ENCODE measurements around the gene SNTB2.

SNTB2 gene

DNA sequence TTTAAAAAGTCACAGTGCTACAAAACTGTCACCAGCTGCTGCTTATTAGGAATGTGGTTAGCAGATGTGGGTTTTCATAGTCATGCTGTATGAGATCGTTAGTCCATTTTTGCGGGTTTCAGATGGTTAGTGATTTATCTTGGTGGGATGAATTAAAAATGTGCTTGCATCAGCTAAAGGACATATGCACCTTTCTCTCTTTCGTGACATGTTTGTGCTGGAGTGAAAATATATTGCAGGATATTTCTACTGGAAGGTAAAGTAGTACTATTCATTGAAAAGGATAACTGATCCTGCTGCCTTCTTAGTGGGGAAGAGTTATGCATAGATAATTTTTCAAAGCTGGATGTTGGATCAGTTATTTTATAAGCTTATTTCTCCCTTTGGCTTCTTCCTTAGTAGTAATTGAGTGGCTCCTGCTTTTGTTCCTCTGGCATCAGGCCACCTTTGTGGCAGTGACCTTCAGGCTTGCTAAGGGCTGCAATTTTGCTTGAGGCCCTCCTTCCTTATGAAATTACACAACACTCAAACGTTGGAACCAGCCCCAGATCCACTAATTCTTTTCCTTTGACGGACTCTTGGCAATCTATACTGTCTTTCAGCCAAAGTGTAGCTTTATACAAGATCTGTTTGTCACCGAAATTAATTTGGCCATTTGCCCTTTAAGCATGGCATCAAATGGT is 7.5 kb upstream of the SNTB2 start:
- in situ Hi-C loops (cut with MboI; ENCODE audit: low sequenced_read_pairs), result no loop called here

DNA sequence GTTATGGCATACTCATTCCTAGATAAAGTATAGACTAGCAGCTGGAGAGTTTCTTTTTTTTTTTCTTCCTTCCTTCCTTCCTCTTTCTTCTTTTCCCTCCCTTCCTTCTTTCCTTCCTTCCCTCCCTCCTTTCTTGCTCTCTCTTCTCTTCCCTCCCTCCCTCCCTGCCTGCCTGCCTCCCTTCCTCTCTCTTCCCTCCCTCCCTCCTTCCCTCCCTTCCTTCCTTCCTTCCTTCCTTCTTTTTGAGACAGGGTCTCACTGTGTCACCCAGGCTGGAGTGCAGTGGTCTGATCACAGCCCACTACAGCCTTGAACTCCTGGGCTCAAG is 7.0 kb upstream of the SNTB2 start:
- in situ Hi-C loops (cut with MboI; ENCODE audit: low sequenced_read_pairs), result no loop called here

DNA sequence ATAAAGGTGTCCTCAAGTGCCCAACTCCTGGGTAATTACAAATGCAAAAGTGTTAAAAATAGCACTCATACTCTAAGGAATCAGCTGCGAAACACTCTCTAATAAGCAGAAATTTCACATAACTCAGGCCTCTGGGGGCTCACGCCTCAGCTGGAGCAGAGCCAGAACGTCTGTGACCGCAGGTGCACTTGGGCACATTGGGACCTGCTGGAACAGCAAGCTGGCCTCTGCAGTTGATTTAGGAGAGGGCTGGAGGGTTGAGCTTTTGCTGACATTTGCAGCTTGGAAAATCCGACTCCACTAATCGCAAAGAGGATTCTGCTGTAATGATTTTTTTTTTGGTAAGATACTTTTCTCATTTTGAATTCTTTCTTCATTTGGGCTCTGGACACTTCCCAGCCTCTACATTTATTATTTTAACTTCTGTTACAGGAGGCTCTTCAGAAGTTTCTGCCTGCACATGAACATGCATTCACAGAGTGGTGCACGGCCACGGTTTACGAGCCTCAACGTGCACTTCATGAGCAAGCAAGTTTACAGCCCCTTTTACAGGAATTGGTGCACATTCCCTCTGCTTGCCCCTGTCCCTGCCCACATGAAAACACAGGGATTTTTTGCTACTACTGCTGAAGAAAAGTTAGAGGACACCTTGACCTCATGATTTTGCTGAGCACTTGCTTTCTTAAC is 4.1 kb upstream of the SNTB2 start:
- in situ Hi-C loops (cut with MboI; ENCODE audit: low sequenced_read_pairs), result no loop called here

DNA sequence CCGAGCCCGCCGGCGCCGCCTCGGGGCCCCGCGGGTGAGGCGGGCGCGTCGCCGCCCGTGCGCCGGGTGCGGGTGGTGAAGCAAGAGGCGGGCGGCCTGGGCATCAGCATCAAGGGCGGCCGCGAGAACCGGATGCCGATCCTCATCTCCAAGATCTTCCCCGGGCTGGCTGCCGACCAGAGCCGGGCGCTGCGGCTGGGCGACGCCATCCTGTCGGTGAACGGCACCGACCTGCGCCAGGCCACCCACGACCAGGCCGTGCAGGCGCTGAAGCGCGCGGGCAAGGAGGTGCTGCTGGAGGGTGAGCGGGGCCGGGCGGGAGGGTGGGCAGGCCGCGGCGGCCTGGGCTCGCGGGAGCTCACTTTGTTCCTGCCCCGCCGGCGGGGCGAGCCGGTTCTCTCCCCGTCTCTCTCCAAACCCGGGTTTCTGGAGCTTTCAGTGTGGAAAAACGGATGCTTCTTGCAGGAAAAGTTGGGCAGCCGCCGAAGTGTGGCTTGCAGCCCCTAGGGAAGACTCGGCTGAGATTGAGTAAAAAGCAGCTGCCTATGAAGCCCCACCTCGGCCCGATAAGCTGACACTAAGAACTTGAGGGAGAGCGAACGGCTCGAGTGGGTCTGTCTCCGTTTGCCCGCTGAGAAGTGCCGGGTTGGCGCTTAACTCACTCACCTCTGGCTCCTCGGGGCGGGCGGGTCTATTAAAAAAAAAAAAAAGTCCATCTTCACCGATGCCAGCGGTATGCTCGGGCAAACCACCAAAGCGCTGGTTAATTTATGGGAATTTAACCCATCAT is 677 bp downstream of the SNTB2 start:
- in situ Hi-C loops (cut with MboI; ENCODE audit: low sequenced_read_pairs), result no loop called here

DNA sequence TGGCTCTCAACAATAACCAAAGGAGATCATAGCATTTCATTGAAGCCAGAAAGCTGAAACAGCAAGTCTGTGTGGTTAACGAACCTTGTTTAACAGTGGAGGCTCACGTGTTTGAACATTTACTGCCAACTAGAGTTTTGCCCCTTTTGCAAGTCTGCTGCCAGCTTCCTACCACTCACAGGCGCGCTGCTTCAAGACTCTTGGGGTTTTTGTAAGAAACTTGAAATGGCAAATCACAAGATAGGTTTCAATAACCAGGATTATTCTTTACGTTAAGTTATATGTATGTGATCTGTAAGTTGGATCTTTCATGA is 1.2 kb downstream of the SNTB2 start:
- in situ Hi-C loops (cut with MboI; ENCODE audit: low sequenced_read_pairs), result no loop called here

DNA sequence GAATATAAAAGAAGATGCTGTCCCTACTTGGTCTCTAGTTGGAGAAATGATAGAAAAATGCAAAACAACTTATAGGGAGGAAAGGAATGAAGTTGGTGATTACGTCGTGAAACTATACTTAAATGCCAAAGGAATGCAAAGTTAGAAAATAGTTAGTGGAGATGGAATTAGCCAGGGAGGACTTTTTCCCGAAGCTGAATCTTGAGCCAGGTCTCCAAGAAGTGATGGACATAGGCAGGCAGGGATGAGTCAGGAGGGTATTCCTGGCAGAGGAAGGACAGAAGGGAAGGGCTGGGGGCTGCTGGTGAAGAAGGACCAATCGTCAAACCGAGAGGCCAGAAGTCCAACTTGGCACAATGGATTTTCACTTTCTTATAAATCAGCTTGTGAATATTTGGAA is 1.8 kb downstream of the SNTB2 start:
- in situ Hi-C loops (cut with MboI; ENCODE audit: low sequenced_read_pairs), result no loop called here

DNA sequence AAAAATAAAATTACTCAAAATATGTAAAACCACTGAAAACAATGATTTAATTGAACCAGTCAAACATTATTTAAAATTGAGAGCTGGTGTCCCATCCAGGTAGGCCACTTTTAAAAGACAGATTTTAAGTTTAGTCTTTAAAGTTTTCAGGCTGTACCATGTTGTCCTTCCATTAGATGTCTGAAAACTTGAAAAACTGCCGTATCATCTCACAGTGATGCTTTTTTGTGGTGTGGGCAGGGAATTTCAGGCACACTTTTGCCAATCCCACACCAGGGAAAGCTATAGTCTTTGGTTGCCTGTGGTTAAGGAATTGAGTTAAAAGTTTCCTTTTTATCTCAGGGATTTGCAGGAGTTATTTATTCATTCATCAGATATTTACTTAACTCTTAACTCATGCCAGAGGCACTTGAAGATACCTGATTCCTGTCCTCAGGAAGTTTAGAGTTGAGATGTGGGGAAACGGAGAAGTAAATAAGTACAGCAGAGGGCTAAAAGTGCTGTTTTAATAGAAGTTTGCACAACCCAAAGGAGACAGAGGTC is 3.2 kb downstream of the SNTB2 start:
- in situ Hi-C loops (cut with MboI; ENCODE audit: low sequenced_read_pairs), result no loop called here

DNA sequence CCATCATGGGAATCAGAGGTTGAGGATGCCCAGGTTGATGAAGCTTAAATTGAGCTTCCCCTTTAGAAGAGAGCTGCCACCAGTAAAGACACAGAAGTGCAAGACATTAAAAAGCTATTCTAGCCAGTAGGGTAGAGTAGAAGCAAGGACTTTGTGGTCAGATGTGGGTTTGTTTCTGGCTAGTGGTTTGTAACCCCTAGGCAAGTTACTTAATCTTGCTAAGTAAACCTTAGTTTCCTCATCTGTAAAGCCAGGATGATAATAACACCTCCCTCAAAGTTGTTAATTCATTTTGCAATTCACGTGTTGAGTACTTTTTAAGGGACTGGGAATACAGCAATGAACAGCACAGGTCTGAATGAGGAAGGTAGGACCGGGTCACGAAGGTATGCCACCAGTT is 3.6 kb downstream of the SNTB2 start:
- in situ Hi-C loops (cut with MboI; ENCODE audit: low sequenced_read_pairs), result no loop called here

DNA sequence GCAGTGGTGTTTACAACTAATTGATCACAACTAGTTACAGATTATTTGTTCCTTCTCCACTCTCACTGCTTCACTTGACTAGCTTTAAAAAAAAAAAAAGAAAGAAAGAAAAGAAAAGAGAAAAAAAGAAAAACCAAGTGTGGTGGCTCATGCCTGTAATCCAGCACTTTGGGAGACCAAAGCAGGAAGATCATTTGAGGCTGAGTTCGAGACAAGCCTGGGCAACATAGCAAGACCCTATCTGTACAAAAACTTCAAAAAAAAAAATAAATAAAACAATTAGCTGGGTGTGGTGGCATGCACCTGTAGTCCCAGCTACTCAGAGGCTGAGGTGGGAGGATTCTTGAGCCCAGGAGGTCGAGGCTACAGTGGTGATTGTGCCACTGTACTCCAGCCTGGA is 4.2 kb downstream of the SNTB2 start:
- in situ Hi-C loops (cut with MboI; ENCODE audit: low sequenced_read_pairs), result no loop called here

DNA sequence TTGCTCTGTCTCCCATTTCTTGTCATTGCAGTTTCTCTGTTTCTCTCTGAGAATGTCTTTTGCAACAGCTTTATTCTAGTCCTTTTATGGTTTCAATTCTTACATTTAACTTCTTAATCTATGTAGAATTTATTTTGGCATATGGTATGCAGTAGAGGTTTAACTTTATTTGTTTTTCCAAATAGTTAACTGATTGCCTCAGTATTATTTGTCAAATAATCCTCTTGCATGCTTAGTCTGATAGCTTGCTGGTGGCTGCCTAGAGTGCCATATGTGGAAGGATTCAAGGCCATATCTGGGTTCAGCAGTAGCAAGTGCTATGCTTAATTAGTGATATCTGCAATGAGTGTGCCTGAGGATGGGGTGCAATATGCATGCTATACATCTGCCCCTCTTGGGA is 6.9 kb downstream of the SNTB2 start:
- in situ Hi-C loops (cut with MboI; ENCODE audit: low sequenced_read_pairs), result no loop called here

DNA sequence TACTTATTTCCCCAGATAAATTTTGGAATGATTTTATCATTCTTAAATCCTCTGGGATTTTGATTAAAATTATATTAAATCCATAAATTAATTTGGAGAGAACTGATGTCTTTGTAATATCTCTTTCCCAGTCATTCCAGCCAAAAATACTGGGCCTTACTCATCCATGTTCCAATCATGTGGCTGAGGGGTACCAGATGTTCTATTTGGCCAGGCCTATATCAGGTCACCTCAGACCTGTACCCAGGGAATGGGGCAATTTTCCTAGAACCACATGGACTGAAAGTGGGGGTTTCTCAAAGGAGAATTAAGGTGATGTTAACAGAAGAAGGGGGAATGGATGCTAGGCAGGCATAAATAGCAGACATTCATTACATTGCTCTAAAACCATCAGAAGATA is 7.5 kb downstream of the SNTB2 start:
- in situ Hi-C loops (cut with MboI; ENCODE audit: low sequenced_read_pairs), result no loop called here

DNA sequence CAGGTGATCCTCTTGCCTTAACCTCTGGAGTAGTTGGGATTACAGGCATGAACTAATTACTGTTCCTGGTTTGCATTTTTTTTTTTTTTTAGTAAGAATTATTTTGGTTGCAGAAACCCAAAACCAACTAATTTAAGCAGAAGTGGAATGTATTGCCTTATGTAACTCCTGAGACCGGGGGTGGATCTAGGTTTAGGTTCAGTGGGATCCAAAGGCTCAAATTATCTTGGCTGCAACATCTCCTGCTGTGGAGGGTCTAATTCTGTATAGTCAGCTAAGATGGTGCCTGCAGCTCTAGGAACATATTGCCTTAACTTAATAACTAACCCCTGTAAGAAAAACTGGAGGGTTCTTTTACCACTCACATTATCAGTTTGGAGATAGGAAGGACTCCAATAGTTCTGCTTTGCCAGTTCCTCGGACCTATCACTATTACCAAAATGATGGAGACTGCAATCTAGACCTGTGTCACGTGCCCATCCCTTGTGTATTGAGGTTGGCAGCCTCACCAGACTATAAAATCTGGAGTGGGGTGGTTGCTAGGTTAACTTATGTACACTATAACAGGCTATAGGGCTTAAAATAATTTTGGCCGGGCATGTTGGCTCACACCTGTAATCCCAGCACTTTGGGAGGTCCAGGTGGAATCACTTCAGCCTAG is 8.5 kb downstream of the SNTB2 start:
- in situ Hi-C loops (cut with MboI; ENCODE audit: low sequenced_read_pairs), result no loop called here

DNA sequence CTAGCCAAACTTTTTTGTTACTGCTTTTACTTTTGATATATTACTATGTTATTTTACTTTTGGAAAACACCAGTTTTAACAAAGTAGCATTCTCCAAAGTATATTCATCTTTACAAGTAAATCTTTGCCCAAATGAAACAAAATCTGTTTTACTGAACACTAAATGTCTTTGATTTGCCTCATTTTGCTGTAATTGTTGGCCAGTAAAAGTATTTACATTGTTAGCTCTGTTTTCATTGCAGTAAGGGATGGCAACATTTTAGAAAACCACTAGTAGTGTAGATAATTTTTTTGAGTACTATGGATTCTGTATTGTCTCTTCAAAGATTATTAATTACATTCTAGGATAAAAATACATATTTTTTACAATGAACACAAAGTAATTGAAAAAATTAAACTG is 10.6 kb downstream of the SNTB2 start:
- in situ Hi-C loops (cut with MboI; ENCODE audit: low sequenced_read_pairs), result no loop called here

DNA sequence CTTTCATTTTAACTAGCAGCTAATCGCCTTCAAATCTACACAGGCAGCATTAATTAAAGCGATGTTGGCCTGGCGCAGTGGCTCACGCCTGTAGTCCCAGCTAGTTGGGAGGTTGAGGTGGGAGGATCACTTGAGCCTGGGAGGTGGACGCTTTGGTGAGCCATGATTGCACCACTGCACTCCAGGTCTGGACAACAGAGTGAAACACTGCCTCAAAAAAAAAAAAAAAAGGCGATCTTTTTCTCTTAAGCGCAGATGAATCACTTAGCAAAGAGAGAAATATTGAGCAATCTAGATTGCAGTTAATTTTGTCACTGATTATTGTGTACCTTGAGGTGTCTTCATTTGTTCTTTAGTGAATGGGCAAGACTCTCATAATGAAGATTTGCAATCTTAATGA is 12.4 kb downstream of the SNTB2 start:
- in situ Hi-C loops (cut with MboI; ENCODE audit: low sequenced_read_pairs), result no loop called here

DNA sequence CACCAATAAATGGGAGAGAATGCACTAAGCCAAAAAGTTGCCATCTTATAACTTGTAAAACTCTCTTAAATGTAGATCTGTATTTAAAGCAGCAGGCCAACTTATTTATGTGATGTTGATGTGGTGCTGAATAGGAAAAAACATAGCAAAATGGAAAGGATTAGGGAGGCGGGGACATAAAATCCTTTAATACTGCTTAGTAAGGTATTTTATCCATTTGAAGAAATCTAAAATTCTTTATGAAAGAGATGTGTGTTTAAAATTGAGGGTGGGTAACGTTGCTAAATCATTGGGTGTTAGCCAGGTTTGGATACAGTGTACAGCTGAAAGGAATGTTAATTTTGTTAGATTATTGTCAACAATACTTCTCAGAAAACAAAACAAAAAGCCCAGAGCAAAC is 14.3 kb downstream of the SNTB2 start:
- in situ Hi-C loops (cut with MboI; ENCODE audit: low sequenced_read_pairs), result no loop called here

DNA sequence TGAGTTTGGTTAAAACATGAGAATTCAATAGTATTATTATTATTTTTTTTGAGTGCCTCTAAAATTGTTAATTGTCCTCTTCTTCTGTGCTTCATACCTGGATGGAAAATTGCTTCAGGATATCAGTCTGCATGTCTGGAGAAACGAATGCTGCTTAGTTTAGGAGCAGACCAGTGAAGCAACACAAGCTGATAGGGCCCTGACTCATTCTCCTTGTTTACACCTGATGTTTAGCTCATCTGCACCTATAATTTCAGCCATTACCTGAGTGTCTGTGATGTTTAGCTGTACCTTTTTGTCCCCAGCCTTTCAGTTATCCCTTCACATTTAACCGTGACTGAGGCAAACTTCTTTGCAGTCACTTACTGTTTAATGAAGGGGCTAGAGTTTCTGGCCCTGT is 14.8 kb downstream of the SNTB2 start:
- in situ Hi-C loops (cut with MboI; ENCODE audit: low sequenced_read_pairs), result no loop called here

DNA sequence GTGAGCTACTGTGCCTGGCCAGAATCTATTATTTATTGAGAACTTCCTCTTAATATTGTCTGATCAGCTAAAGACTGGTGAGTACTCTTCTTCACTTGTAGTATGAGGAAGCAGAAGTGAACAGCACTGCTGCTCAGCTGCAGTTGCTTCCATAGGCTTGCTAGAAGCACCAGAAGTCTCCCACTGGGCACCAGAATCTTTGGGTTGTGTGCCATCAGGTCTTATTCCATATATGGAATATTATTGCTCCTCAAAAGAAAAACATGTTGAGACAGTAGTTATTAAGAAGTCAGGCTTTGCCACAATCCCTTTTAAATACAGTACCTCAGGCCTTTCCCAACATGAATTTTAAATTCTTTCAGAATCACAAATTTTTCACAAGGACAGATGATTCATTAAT is 17.2 kb downstream of the SNTB2 start:
- in situ Hi-C loops (cut with MboI; ENCODE audit: low sequenced_read_pairs), result no loop called here

DNA sequence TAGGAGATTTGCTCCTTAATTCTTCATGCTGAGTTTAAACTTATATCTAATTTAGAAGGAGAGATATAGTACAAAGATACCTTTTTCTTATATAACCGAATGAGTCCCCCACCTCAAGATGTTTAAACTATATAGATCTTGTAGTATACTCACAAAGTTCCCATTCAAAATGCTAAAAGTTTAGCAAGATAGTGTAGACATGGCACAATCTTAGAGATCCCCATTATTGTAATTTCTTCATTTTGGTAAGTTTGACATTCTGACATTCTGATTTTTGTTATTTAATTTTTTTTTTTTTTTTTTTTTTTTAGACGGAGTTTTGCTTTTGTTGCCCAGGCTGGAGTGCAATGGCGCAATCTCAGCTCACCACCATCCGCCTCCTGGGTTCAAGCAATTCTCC is 22.8 kb downstream of the SNTB2 start:
- in situ Hi-C loops (cut with MboI; ENCODE audit: low sequenced_read_pairs), result no loop called here

DNA sequence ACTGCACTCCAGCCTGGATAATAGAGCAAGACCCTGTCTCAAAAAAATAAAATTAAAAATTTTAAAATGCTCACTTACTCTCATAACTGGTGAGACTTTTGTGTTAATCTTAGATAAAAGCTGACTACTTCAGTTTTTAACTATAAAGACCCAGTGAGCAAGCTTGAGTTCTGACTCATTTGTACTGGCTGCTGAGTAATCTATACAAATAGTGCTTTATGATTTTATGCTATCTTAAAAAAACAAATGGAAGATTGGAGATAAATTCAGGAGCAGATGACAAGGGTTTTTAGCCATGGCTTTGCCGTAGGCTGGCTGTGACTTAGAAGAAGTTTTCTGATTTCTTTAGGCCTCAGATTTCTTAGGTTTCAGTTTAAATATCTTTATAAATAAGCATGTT is 30.5 kb downstream of the SNTB2 start:
- in situ Hi-C loops (cut with MboI; ENCODE audit: low sequenced_read_pairs), result no loop called here

DNA sequence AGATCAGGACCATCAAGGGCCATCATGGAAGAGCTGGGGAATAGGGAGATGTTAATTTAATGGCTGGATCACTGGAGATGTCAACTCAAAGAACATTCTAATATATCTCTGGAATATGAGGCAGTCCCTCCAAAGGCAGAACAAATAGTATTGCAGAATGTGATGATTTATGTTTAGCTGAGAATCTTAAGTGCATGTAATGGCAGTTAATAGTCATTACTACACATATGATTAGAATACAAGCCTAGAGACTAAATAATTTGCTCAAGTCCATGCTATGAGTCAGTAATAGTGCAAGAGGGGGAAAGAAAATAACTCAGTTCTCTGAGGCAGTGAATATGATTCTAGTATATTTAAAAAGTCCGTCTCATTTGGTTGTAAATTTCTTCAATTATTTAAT is 32.3 kb downstream of the SNTB2 start:
- in situ Hi-C loops (cut with MboI; ENCODE audit: low sequenced_read_pairs), result no loop called here

DNA sequence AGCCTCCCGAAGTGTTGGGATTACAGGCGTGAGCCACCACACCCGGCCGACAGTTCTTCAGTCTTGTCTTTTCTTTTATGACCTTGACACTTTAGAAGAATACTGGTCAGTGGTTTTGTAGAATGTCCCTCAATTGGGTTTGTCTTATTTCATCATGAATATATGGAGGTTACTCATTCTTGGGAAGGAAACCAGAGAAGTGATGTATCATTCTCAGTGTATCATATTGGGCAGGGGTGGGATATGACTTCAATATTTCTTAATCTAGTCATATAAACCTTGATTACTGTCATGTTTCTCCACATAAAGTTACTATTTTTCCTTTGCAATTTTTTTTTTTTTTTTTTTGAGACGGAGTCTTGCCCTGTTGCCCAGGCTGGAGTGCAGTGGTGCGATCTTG is 36.9 kb downstream of the SNTB2 start:
- in situ Hi-C loops (cut with MboI; ENCODE audit: low sequenced_read_pairs), result no loop called here

DNA sequence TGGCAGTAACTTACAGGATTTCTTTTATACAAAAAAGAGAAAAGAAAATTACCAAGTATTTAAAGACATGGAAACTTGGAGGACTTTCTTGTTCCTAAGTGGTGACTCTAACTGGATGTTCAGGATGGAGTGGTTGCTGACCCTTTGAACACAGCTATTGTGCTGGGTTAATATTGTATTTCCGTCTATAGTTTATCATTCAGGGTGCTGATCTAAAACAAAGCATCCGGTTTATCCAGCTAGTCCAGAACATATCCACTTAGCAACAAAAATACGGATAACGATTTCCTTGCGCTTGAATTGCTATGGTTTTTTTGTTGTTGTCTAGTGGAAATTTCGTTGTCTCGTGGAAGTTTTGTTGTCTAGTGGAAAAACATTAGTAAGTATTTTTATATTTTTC is 38.2 kb downstream of the SNTB2 start:
- in situ Hi-C loops (cut with MboI; ENCODE audit: low sequenced_read_pairs), result no loop called here
